Lower leg skin (tissue), 3 donors: ENCODE measurements around the gene SLC35A4.

Source experiments
- POLR2A ChIP-seq, 2 donors: fragments of 450-650 bp; IDR thresholded peaks; one replicate each; pipeline ENCODE4 v1.6.1; 2016 to 2017; ENCODE audit warnings: antibody characterized with exemption in 2 of 2, mild to moderate bottlenecking in 1 of 2, moderate library complexity in 1 of 2
- TF ChIP-seq, protein P1 (sequence below), 3 donors: fragments of 450-650 bp; IDR thresholded peaks; one replicate each; pipeline ENCODE4 v1.5.1; 2016; ENCODE audit warnings: antibody characterized with exemption in 3 of 3, mild to moderate bottlenecking in 3 of 3, moderate library complexity in 2 of 3

DNA sequence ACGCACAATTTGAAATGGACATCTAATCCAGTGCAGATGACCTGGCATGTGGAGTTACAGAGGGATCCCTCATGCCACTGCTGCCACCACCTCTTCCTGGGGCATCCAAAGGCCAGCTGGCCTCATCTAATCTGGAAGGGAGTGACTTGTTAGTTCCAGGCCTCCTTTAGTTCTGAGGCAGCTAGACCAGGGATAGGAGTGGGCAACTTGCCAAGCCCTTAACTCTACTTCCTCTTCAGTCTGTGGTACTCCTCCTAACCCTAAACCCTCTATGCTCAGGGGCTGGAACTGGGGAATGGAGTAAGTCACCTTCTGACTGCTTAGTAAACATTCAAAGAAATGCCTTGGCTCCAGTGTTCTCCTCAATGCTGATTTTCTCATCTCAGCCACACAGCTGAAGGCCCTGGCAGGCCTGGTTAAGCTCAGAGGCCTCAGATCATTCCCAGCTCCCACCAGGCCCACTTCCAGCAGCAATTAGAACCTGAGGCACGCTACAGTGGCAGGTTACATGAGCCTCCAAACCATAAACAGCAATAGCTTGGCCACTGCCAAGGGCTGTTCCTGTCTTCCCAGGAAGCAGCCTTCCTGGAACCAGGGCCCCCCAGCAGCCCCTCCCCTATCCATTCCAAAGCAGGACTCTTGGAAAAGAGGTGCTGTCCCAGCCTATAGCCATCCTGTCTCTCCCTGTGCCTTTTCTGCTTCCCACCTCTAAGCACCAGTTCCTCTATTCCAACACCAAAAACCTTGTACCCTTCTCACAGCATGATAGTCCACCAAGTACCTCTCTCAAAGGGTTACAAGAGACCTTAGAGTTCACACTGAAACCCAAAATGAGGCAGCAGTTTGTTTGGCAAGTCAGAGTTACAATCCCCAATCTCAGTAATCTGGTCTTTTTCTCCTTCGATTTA, 15.1 kb upstream of the SLC35A4 start:
- TF ChIP-seq, protein P1, sequence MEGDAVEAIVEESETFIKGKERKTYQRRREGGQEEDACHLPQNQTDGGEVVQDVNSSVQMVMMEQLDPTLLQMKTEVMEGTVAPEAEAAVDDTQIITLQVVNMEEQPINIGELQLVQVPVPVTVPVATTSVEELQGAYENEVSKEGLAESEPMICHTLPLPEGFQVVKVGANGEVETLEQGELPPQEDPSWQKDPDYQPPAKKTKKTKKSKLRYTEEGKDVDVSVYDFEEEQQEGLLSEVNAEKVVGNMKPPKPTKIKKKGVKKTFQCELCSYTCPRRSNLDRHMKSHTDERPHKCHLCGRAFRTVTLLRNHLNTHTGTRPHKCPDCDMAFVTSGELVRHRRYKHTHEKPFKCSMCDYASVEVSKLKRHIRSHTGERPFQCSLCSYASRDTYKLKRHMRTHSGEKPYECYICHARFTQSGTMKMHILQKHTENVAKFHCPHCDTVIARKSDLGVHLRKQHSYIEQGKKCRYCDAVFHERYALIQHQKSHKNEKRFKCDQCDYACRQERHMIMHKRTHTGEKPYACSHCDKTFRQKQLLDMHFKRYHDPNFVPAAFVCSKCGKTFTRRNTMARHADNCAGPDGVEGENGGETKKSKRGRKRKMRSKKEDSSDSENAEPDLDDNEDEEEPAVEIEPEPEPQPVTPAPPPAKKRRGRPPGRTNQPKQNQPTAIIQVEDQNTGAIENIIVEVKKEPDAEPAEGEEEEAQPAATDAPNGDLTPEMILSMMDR (IDR thresholded peaks at IDR 0.05) = no peak
- no peak for TF ChIP-seq POLR2A (IDR thresholded peaks at IDR 0.05)
